ENCODE results near the gene ALDOC. TPM values are rescaled to one million over a fixed set of nuclear protein-coding genes. Genes with fewer than 3 reads are reported as not detected.

ALDOC gene
- total and polyA plus RNA-seq, 4 donors, result 15.5 to 52.5 (median 30.6) TPM

GRCh38 chr17:28527181-28527681 lies 49.5 kb downstream of the ALDOC start:
- peaks cover 0 to 19% (median 0%) of the 10 kb centered on the region in 5 donors for H3K4me1 ChIP-seq (ENCODE audit: control insufficient read depth in 5 of 5, insufficient read depth in 5 of 5, low read length in 5 of 5)

GRCh38 chr17:28526381-28526780 lies 50.3 kb downstream of the ALDOC start:
- Histone ChIP-seq H3K27ac (ENCODE audit: low read depth in 1 of 2, low read length in 1 of 2) (peak overlapping the region in 1 of 2 donors; percentile 3), H3K9me3 (ENCODE audit: control insufficient read depth in 4 of 4, insufficient read depth in 3 of 4, low read length in 3 of 4) (no peaks in the 10 kb centered on the region), H3K27me3 (ENCODE audit: control insufficient read depth in 3 of 3, insufficient read depth in 3 of 3, low read length in 2 of 3) (no peaks in the 10 kb centered on the region), H3K36me3 (ENCODE audit: control insufficient read depth in 4 of 4, insufficient read depth in 4 of 4, low read length in 4 of 4) (no peaks in the 10 kb centered on the region), H3K4me3 (no peak overlapping the region), H3K9ac (ENCODE audit: insufficient read depth in 1 of 2, low read length in 2 of 2) (no peak overlapping the region), H3K4me1 (ENCODE audit: control insufficient read depth in 5 of 5, insufficient read depth in 5 of 5, low read length in 5 of 5) (peaks cover 0 to 19% (median 0%) of the 10 kb centered on the region in 5 donors)
- WGBS, 2 donors, result 81 to 83% methylated on average over 8 of the region's 8 CpGs
- DNase-seq (no peak), ATAC-seq (ENCODE audit: insufficient read depth, low FRiP score) (no peak)
- TF ChIP-seq CTCF (IDR thresholded peaks at IDR 0.05; ENCODE audit: control extremely low read depth, extremely low read depth), result no peak

More at GRCh38 chr17:28527181-28527681, 49.5 kb downstream of the ALDOC start:
- no peak overlapping the region for H3K9ac ChIP-seq (ENCODE audit: insufficient read depth in 1 of 2, low read length in 2 of 2)
- DNase-seq (no peak), ATAC-seq (ENCODE audit: insufficient read depth, low FRiP score) (no peak)
- no peak overlapping the region for H3K4me3 ChIP-seq
- H3K27me3 ChIP-seq (ENCODE audit: control insufficient read depth in 3 of 3, insufficient read depth in 3 of 3, low read length in 2 of 3), result no peaks in the 10 kb centered on the region
- peak overlapping the region in 1 of 2 donors; percentile 12 for H3K27ac ChIP-seq (ENCODE audit: low read depth in 1 of 2, low read length in 1 of 2)
- 90 to 93% methylated on average over 2 of the region's 2 CpGs for WGBS, 2 donors
- H3K36me3 ChIP-seq (ENCODE audit: control insufficient read depth in 4 of 4, insufficient read depth in 4 of 4, low read length in 4 of 4), result no peaks in the 10 kb centered on the region
- no peak for TF ChIP-seq CTCF (IDR thresholded peaks at IDR 0.05; ENCODE audit: control extremely low read depth, extremely low read depth)
- H3K9me3 ChIP-seq (ENCODE audit: control insufficient read depth in 4 of 4, insufficient read depth in 3 of 4, low read length in 3 of 4), result no peaks in the 10 kb centered on the region

GRCh38 chr17:28524476-28525424 lies 51.9 kb downstream of the ALDOC start:
- no peaks in the 10 kb centered on the region for H3K36me3 ChIP-seq (ENCODE audit: control insufficient read depth in 4 of 4, insufficient read depth in 4 of 4, low read length in 4 of 4)

More at GRCh38 chr17:28524476-28525424, 51.9 kb downstream of the ALDOC start:
- no peak for TF ChIP-seq CTCF (IDR thresholded peaks at IDR 0.05; ENCODE audit: control extremely low read depth, extremely low read depth)
- ATAC-seq (ENCODE audit: insufficient read depth, low FRiP score), result peak; percentile 71
- Histone ChIP-seq H3K4me3 (no peak overlapping the region), H3K27me3 (ENCODE audit: control insufficient read depth in 3 of 3, insufficient read depth in 3 of 3, low read length in 2 of 3) (no peaks in the 10 kb centered on the region), H3K27ac (ENCODE audit: low read depth in 1 of 2, low read length in 1 of 2) (peak overlapping the region in 1 of 2 donors; percentile 53), H3K9ac (ENCODE audit: insufficient read depth in 1 of 2, low read length in 2 of 2) (peak overlapping the region in 1 of 2 donors; percentile 55), H3K4me1 (ENCODE audit: control insufficient read depth in 5 of 5, insufficient read depth in 5 of 5, low read length in 5 of 5) (peaks cover 0 to 19% (median 0%) of the 10 kb centered on the region in 5 donors), H3K9me3 (ENCODE audit: control insufficient read depth in 4 of 4, insufficient read depth in 3 of 4, low read length in 3 of 4) (no peaks in the 10 kb centered on the region)
- WGBS, 2 donors, result 75 to 88% methylated on average over 25 of the region's 25 CpGs
- DNase-seq, result peak; percentile 55 to 76 (median 57)
